UCSD-AML1 (cell line): ENCODE measurements around the gene USP49.
"Not testable (repeated sequence)": the region's sequence is repeated elsewhere in the genome, so short reads cannot be mapped to it uniquely, and the experiment has no call there.

Source experiments
- DNase-seq: peaks from one replicate; lab custom pipeline; 2025; ENCODE audit not compliant: unreplicated experiment; lab: John Stamatoyannopoulos, UW

Gene USP49

GRCh38 chr6:41895300-41896233 lies at the start of gene USP49:
Gene USP49 (minus strand): TSS chr6:41895375. CDS start chr6:41806983, 88,392 bp downstream.
- peak; percentile 93 for DNase-seq

- no peak for DNase-seq
Measured at GRCh38 chr6:41943456-41943855, 48.3 kb upstream of the USP49 start.

GRCh38 chr6:41942882-41943281 lies 47.7 kb upstream of the USP49 start:
- DNase-seq: not testable (repeated sequence)

- no peak for DNase-seq
Measured at GRCh38 chr6:41942067-41942851, 47.1 kb upstream of the USP49 start.

- peak; percentile 95 for DNase-seq
Measured at GRCh38 chr6:41941280-41942066, 46.3 kb upstream of the USP49 start, which contains the start of gene CCND3. Gene CCND3 (minus strand): TSS chr6:41941808. CDS start chr6:41941649, 159 bp downstream.

GRCh38 chr6:41940759-41941279 lies 45.6 kb upstream of the USP49 start:
- peak; percentile 78 for DNase-seq

GRCh38 chr6:41939848-41940758 lies 44.9 kb upstream of the USP49 start:
- peak; percentile 77 for DNase-seq

GRCh38 chr6:41939176-41939847 lies 44.1 kb upstream of the USP49 start:
- peak; percentile 96 for DNase-seq

GRCh38 chr6:41938590-41939175 lies 43.5 kb upstream of the USP49 start:
- no peak for DNase-seq

GRCh38 chr6:41937861-41938574 lies 42.8 kb upstream of the USP49 start:
- peak; percentile 84 for DNase-seq

- DNase-seq: no peak
Measured at GRCh38 chr6:41937472-41937860, 42.3 kb upstream of the USP49 start.

- peak; percentile 89 for DNase-seq
Measured at GRCh38 chr6:41936073-41936837, 41.1 kb upstream of the USP49 start.

- DNase-seq: no peak
Measured at GRCh38 chr6:41935685-41936072, 40.5 kb upstream of the USP49 start.

- DNase-seq: no peak
Measured at GRCh38 chr6:41935193-41935574, 40.0 kb upstream of the USP49 start.

- DNase-seq: no peak
Measured at GRCh38 chr6:41934278-41935192, 39.4 kb upstream of the USP49 start.

- no peak for DNase-seq
Measured at GRCh38 chr6:41932378-41932777, 37.2 kb upstream of the USP49 start.
